NCI-H187 (cell line): ENCODE measurements around the gene FSTL4.

ENCODE experiments used
- DNase-seq, 2 experiments: peaks; one replicate each; lab custom pipeline; 2025; lab: John Stamatoyannopoulos, UW

The FSTL4 gene

GRCh38 chr5:133170756-133171387, 441.5 kb downstream of the FSTL4 start:
- DNase-seq = peak; percentile 45 to 46

DNA sequence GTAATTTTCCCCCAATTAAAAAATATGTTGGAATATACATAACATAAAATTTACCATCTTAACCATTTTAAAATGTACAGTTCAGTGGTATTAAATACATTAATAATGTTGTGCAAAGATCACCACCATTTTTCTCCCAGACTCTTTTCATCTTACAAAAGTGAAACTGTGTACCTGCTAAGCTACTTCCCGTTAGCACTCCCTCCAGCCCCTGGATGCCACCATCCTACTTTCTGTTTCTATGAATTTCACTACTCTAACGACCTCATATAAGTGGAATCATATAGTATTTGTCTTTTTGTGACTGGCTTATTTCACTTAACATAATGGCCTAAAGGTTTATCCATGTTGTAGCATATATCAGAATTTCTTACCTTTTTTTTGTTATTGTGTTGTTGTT, 447.6 kb downstream of the FSTL4 start:
- no peak for DNase-seq

GRCh38 chr5:133163839-133164238, 448.5 kb downstream of the FSTL4 start:
- DNase-seq = no peak

GRCh38 chr5:133159543-133159942, 452.8 kb downstream of the FSTL4 start:
- no peak for DNase-seq

DNA sequence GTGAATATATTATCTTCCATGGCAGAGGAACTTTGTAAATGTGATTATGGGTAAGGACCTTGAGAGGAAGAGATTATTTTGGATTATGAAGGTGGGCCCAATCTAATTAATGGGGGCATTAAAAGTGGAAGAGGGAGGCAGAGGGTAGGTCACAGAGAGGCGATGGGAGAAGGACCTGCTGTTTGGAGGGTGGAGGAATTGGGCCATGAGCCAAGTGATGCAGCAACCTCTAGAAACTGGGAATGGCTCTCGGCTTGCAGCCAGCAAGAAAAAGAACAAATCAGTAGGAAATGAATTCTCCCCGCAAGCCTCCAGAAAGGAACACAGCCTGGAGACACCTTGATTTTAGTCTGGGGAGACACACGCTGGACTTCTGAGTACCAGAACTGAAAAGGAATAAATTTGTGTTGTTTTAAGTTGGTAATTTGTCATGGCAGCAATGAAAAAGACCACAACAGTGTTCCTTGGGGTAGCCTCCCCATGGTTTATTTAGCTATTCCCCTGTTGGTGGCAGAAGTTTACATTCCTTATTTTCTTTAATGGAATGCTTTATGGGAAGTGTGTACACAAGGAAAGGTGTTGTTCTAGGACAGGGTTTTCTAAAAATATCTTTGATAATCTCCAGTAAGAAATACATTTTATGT, 456.9 kb downstream of the FSTL4 start:
- no peak for DNase-seq

DNA sequence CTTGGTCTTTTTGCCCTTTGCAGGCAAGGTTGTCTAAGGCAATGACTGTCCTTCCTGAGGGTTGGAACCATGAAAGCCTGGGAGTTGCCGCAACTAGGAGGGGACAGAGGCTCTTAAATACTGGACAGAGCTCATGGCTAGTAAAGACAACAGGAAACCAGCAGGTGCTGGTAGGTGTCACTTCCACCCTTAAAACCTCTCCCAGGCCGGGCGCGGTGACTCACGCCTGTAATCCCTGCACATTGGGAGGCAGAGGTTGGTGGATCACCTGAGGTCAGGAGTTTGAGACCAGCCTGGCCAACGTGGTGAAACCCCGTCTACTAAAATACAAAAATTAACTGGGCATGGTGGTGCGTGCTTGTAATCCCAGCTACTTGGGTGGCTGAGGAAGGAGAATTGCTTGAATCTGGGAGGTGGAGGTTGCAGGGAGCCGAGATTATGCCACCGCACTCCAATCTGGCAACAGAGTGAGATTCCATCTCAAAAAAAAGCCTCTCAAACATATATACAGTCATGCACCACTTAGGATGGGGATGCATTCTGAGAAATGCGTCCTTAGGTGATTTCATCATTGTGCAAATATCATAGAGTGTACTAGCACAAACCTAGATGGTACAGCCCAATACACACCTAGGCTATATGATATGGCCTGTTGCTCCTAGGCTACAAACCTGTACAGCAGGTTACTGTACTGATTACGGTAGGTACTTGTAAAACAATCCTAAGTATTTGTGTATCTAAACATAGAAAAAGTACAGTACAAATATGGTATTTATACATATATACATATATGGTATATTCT, 457.9 kb downstream of the FSTL4 start:
- DNase-seq = no peak

GRCh38 chr5:133150909-133151544, 461.3 kb downstream of the FSTL4 start:
- DNase-seq = no peak

DNA sequence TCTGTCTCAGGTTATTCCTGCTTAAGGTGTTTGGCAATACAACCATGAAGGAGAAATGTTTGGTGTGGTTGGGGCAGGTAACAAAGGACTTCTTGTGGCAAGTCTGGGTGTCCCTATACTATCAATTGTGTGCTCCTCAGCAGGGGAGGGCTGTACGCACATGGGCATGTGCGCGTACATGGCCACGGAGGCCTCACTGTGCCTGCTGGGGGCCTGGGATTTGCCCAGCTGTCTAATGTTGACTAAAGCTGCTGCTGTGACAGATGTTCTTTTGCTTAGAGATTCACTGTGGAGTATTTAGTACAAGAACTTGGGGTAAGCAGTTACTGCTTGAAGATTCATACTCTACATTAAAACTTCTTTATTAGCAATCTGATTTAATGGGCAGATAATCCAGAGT, 463.0 kb downstream of the FSTL4 start:
- no peak for DNase-seq

DNA sequence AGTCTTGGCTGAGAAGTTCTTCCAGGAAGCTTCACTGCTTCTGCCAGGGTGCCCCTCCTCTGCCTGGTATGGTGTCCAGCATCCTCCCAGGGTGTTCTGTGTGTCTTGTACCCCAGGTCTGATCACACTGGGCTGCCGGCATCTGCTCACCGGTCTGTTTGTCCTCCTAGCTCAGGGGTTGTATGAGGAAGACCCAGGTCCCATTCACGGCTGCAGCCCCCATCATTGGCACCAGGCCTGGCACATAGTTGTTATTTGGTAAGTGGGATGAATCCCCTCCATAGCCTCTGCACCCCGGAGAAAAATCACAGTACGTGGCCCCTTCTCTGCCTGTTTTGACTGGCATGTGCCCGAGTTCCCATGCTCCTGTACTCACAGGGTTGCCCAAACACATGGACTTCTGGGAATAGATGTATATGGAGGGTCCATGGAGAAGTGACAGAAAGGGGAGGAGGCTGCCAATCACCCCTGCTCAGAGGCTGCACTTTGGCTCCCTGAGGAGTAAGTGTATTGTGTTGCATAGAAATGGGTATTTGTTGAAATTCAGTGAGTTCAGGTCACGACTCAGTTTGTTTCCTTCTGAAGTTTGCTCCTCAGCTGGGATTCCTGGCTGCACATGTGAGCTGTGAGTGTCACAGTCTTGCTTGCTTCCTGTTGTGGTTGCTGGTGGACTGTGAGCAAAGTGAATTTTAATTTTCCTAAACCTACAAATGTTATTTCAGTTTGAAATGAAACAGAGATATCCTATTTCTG, 464.4 kb downstream of the FSTL4 start:
- DNase-seq = no peak

GRCh38 chr5:133147411-133147810, 464.9 kb downstream of the FSTL4 start:
- no peak for DNase-seq
